Measurements from ENCODE around the gene NRXN3.

Gene NRXN3

DNA sequence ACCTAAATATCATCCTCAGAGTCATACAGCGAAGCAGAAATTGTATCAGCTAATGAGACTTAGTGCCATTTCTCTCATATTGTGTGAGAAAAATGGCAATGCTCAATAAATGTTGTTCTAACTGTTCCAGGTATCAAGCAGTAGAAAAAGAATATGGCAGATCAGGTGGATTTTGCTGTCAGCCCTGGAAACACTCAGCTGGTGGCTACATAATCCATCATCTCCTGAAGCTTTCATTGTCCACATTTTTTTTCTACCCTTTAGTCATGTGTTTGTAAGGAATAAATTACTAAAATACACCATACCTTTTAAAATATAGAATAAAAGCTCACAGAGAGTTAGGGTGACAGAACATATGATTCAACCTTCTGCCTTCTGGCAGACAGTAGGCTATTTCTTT lies 1200.8 kb downstream of the NRXN3 start:
- TF ChIP-seq, protein P1, sequence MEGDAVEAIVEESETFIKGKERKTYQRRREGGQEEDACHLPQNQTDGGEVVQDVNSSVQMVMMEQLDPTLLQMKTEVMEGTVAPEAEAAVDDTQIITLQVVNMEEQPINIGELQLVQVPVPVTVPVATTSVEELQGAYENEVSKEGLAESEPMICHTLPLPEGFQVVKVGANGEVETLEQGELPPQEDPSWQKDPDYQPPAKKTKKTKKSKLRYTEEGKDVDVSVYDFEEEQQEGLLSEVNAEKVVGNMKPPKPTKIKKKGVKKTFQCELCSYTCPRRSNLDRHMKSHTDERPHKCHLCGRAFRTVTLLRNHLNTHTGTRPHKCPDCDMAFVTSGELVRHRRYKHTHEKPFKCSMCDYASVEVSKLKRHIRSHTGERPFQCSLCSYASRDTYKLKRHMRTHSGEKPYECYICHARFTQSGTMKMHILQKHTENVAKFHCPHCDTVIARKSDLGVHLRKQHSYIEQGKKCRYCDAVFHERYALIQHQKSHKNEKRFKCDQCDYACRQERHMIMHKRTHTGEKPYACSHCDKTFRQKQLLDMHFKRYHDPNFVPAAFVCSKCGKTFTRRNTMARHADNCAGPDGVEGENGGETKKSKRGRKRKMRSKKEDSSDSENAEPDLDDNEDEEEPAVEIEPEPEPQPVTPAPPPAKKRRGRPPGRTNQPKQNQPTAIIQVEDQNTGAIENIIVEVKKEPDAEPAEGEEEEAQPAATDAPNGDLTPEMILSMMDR (IDR thresholded peaks at IDR 0.05; ENCODE audit: control extremely low read depth, extremely low read depth, low read depth, missing control alignments) = no peak
- ChIA-PET CTCF (no interaction called here), POLR2A (no interaction called here)
- DNase-seq (ENCODE audit: extremely low spot score) = no peak

DNA sequence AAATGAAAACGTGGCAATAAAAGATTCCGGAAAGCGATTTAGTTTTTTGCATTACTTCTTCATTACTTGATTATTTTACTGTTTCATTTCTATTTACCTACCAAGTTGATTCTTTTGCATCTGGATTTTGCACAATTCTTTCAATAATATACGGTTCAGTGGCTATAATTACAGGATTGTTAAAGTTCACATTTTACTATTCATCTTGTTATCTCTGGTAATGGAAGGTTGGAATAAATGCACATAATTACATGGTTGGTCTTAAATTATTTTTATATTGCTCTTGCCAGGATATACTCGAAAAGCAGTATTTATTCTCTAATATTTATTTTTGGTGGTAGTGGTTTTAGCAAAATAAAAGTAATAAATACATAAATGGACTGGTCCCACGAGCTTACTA lies 1203.3 kb downstream of the NRXN3 start:
- CTCF ChIA-PET = no interaction called here
- POLR2A ChIA-PET = no interaction called here
- no peak for DNase-seq (ENCODE audit: extremely low spot score)
- TF ChIP-seq, protein P1 (IDR thresholded peaks at IDR 0.05; ENCODE audit: control extremely low read depth, extremely low read depth, low read depth, missing control alignments) = no peak

DNA sequence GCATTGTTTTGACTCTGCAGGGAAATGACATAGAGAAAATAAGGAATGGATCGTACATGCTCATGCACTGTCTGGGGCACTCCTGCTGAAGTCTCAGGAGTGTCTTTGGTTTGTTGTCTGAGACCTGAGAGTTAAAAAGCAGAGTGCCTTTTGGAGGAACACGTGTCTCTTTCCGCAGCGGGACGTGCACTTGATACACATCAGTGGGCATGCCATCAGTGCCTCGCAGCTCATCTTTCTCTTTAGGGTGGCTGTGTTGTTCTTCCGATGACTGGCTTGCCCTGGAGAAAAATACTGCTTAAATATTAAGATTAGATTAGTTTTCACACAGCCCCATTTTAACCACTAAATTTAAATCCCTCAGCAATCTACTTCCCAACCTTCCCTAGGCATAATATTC lies 1205.2 kb downstream of the NRXN3 start:
- ChIA-PET POLR2A (no interaction called here), CTCF (interaction anchor here (1.3 kb wide), 1 partner anchor 33 kb away, joined by 3 read pairs; no protein-coding TSS in a partner anchor)
- TF ChIP-seq, protein P1 (IDR thresholded peaks at IDR 0.05; ENCODE audit: control extremely low read depth, extremely low read depth, low read depth, missing control alignments) = no peak

DNA sequence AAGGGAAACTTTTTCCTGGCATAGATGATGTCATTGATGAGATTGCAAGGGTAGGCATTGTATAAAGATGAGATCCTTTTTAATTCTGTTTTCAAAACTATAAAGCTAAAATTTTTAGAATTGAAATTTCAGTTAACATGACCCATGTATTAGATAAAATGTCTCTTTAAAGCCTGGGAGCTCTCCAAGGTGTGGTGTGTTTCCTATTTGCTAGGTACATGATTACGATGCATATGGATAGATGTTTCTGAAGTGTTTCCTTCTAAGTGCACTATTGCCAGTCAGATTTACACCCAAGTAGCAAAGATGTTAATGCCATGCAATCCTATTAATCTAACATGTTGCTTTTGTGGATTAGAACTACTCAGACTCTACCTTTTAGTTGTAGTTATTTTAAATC lies 1206.4 kb downstream of the NRXN3 start:
- TF ChIP-seq, protein P1 (IDR thresholded peaks at IDR 0.05; ENCODE audit: control extremely low read depth, extremely low read depth, low read depth, missing control alignments) = no peak
- DNase-seq (ENCODE audit: extremely low spot score) = no peak
- CTCF ChIA-PET = interaction anchor here (0.9 kb wide), 1 partner anchor 12 kb away, joined by 3 read pairs; no protein-coding TSS in a partner anchor

More for the DNA sequence above, 1205.2 kb downstream of the NRXN3 start:
- no peak for DNase-seq (ENCODE audit: extremely low spot score)

DNA sequence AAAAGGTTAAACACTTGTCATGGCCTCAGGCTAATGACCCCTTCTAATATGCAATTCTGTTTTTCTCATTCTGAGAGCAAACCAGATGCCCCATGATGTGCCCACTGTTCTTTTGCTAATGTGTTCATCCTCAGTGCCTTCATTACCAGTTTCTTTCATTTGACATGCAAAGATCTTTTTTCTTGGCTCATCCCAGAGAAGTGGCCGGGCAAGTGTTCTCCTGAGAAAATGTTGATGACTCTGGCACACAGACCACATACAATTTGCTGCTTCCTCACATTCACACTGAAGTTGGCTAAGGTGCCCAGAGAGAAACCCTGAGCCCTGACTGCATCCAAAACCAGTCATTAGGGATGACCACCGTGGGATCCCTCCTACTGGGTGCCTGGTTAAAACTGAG lies 1207.8 kb downstream of the NRXN3 start:
- CTCF ChIA-PET = interaction anchor here (1.3 kb wide), 1 partner anchor 34 kb away, joined by 3 read pairs; no protein-coding TSS in a partner anchor
- POLR2A ChIA-PET = no interaction called here
- TF ChIP-seq, protein P1 (IDR thresholded peaks at IDR 0.05; ENCODE audit: control extremely low read depth, extremely low read depth, low read depth, missing control alignments) = no peak
- DNase-seq (ENCODE audit: extremely low spot score) = no peak

More for the DNA sequence above, 1206.4 kb downstream of the NRXN3 start:
- POLR2A ChIA-PET = no interaction called here

DNA sequence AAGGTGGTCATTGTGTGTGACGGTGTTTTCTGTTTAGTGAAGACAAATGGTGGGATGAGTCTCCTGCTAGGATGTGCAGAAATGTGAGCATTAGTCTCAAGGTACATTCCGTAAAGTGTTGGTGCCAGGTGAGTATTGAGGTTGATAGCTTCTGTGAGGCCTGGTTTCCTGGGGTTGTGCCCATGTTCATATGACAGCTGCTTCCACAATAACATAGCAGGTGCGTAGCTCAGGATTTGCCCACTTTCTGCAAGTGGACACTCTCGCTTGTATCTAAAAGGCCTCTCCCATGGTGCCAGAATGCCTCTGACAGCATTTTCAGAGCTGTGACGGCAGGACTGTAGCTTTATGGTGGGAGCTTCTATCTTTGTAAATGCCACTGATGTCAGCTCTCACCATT lies 1209.1 kb downstream of the NRXN3 start:
- ChIA-PET CTCF (interaction anchor here (1.2 kb wide), 1 partner anchor 12 kb away, joined by 7 read pairs; no protein-coding TSS in a partner anchor), POLR2A (no interaction called here)
- TF ChIP-seq, protein P1 (IDR thresholded peaks at IDR 0.05; ENCODE audit: control extremely low read depth, extremely low read depth, low read depth, missing control alignments) = no peak
- no peak for DNase-seq (ENCODE audit: extremely low spot score)

DNA sequence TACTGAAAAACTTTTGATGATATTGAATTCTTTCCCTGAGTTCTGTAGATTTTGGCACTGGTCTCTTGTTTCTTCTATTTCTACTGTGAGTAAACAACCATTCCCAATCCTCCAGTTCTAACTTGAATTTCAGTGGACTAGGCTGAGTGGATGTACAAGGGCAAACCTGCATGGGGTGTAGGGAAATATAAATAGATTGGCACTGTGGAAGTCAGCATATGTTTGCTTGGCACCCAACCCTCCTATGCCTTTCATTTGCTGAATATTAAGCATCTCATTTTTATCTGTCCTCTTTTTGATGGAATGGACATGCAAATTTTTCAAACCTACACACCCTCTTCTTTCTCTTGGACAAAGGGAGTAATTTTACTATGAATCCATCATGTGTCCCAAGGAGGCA lies 1212.9 kb downstream of the NRXN3 start:
- TF ChIP-seq, protein P1 (IDR thresholded peaks at IDR 0.05; ENCODE audit: control extremely low read depth, extremely low read depth, low read depth, missing control alignments) = no peak
- CTCF ChIA-PET = no interaction called here
- POLR2A ChIA-PET = no interaction called here
- no peak for DNase-seq (ENCODE audit: extremely low spot score)
